ENCODE results near the gene ZNF585A. TPM values are rescaled to one million over a fixed set of nuclear protein-coding genes. Genes with fewer than 3 reads are reported as not detected.

The ZNF585A gene
- total and polyA plus RNA-seq, 2 of the 8 experiments (the other 6 are each of a cell fraction or from before 2014, with no cell fraction given) = 4.5 to 8.3 TPM

GRCh38 chr19:37218592-37218935, 46.1 kb upstream of the ZNF585A start:
- Histone ChIP-seq H3K23me2 (ENCODE audit: low read depth, low read length) (peaks cover 10% of the 10 kb centered on the region), H3K4me1 (replicated peaks in 1 of 4; ENCODE audit: control insufficient read depth in 3 of 4, insufficient read depth in 4 of 4, low read length in 3 of 4) (no peaks in the 10 kb centered on the region), H4K8ac (ENCODE audit: extremely low read depth, insufficient read depth, low read length) (no peak overlapping the region), H2BK15ac (ENCODE audit: low read length) (0 out of 2 replicates have a peak overlapping the region, but pooled peaks have one; percentile 19), H3K36me3 (ENCODE audit: control insufficient read depth in 2 of 4, insufficient read depth in 4 of 4, low read length in 3 of 4) (no peaks in the 10 kb centered on the region), H2AFZ (ENCODE audit: low read length) (peak overlapping the region; percentile 95; the same call in 1 of the 2 replicates), H2BK120ac (replicated peaks; ENCODE audit: low read depth, low read length) (no peak overlapping the region), H2BK5ac (ENCODE audit: low read depth, low read length) (peak overlapping the region; percentile 100), H2AK5ac (ENCODE audit: low read depth, low read length) (peak overlapping the region; percentile 70), H3K4me2 (ENCODE audit: insufficient read depth in 1 of 2, low read depth in 2 of 2, low read length in 2 of 2) (peak overlapping the region; percentile 88 to 97), H3K56ac (replicated peaks; ENCODE audit: insufficient read length, low read depth, low read length) (peak overlapping the region; percentile 70), H2BK12ac (ENCODE audit: low read depth, low read length) (peak overlapping the region; percentile 63), H4K5ac (ENCODE audit: insufficient read length, low read depth, low read length) (peak overlapping the region; percentile 52), H3K9me3 (ENCODE audit: insufficient read depth in 2 of 2, low read depth in 1 of 2, low read length in 1 of 2) (no peaks in the 10 kb centered on the region), H4K91ac (replicated peaks; ENCODE audit: insufficient read length, low read length) (peak overlapping the region; percentile 60), H3K27ac (ENCODE audit: low read depth, low read length) (0 out of 2 replicates have a peak overlapping the region, but pooled peaks have one; percentile 99), H3K23ac (ENCODE audit: insufficient read length) (no peak overlapping the region), H3K79me1 (ENCODE audit: low read depth, low read length) (0 out of 2 replicates have a peak, but pooled peaks cover 6% of the 10 kb centered on the region), H3K9ac (replicated peaks in 1 of 4; ENCODE audit: extremely low read depth in 1 of 4, low read depth in 3 of 4, low read length in 3 of 4) (peak overlapping the region; percentile 82 to 94 (median 91)), H3K27me3 (replicated peaks in 1 of 4; ENCODE audit: control insufficient read depth in 3 of 4, extremely low read depth in 1 of 4, insufficient read depth in 3 of 4, low read length in 3 of 4) (no peaks in the 10 kb centered on the region), H3K4me3 (ENCODE audit: extremely low read depth in 1 of 4, insufficient read depth in 2 of 4, low read depth in 3 of 4, low read length in 4 of 4) (peak overlapping the region; percentile 91 to 98 (median 96)), H3K18ac (ENCODE audit: extremely low read depth, low read length) (no peak overlapping the region; the same call in 1 of the 2 replicates), H2BK20ac (ENCODE audit: low read length) (no peak overlapping the region), H3K14ac (ENCODE audit: insufficient read length) (no peak overlapping the region), H3K79me2 (ENCODE audit: control insufficient read depth in 1 of 2, insufficient read depth in 2 of 2, low read length in 2 of 2) (peaks cover 6 to 9% of the 10 kb centered on the region in 2 experiments), H4K20me1 (replicated peaks in 1 of 2; ENCODE audit: control insufficient read depth in 1 of 2, insufficient read depth in 2 of 2, low read length in 2 of 2) (no peaks in the 10 kb centered on the region), H3K4ac (replicated peaks; ENCODE audit: insufficient read length, low read depth, low read length) (peak overlapping the region; percentile 83)
- DNase-seq (ENCODE audit: low read depth in 1 of 2, low spot score in 2 of 2) (no peak), FAIRE-seq (no peak)
- POLR2A ChIA-PET (ENCODE audit: partially characterized antibody) = interaction anchor here (1.9 kb wide), 1 partner anchor 45 kb away, joined by 10 read pairs; the partner anchor contains the start of gene ZNF585A
- no peak for TF ChIP-seq YY1 (IDR thresholded peaks at IDR 0.05; ENCODE audit: low read depth, low read length)
- peak; percentile 7 for TF ChIP-seq KDM4A (IDR thresholded peaks at IDR 0.05; ENCODE audit: low read depth, low read length, severe bottlenecking)
- WGBS, 2 experiments (ENCODE audit: extremely low coverage in 1 of 2, insufficient coverage in 1 of 2, insufficient read length in 1 of 2, insufficient replicate concordance in 2 of 2, low coverage in 1 of 2, low lambda C conversion rate in 2 of 2, missing lambda C conversion rate in 1 of 2) = 63% methylated on average over 6 of the region's 6 CpGs; no CpG with 5 or more reads in 1 of the 2 experiments
- CTCF ChIA-PET (ENCODE audit: partially characterized antibody) = no interaction called here

Measured in H1 (cell line).